HepG2 (cell line): ENCODE results near the gene ASTN1. TPM values are rescaled to one million over a fixed set of nuclear protein-coding genes. Genes with fewer than 3 reads are reported as not detected.

Experiments used
- ATAC-seq: fragments of 200-7000 bp; cut with Tn5 transposase; 3 replicates; pipeline ENCODE4 v1.9.1; 2020; ENCODE audit warnings: mild to moderate bottlenecking, moderate library complexity
- BruUV-seq: library from RNA; stranded (reverse); fragments of 400-500 nt; replicated peaks from 2 replicates; lab custom pipeline; 2021; lab: Mats Ljungman, UMichigan
- CTCF ChIA-PET: fragments of 300-600 bp; formaldehyde crosslinking; extraction: SDS; loops from one replicate; lab custom pipeline; 2021; ENCODE audit warnings: low total read pairs, inconsistent platforms, low intra/inter-chr PET ratio; lab: Yijun Ruan, JAX
- POLR2A ChIA-PET: fragments of 350-600 bp; sonication (Branson Sonifier 250); formaldehyde crosslinking; loops from one replicate; lab custom pipeline; 2020; ENCODE audit warnings: antibody characterized with exemption, inconsistent platforms; lab: Yijun Ruan, JAX
- DNase-seq: peaks from one replicate; pipeline ENCODE4 v3.0.0-alpha.2; 2015; ENCODE audit warnings: low spot score
- FAIRE-seq: peaks from 3 replicates; lab custom pipeline; 2011; peaks lifted over from hg19 to GRCh38; lab: Jason Lieb, UNC
- H2AFZ ChIP-seq: one replicate; pipeline ENCODE4 v1.6.1; 2011; ENCODE audit warnings: low read length, inconsistent platforms
- H3K27ac ChIP-seq: fragments of 300-600 bp; 3 replicates; pipeline ENCODE4 v1.8.0; 2011; ENCODE audit warnings: mixed run types, mild to moderate bottlenecking, mixed read lengths, low read length, inconsistent platforms; ENCODE audit not compliant: insufficient read depth; ENCODE audit errors: extremely low read length
- H3K27me3 ChIP-seq, 2 experiments: fragments of 200-600 bp in 1 of 2; 2 replicates in 1 of 2; 3 replicates in 1 of 2; pipeline versions ENCODE4 v1.6.0 to v1.8.0; 2011; ENCODE audit warnings: low read length in 2 of 2, mild to moderate bottlenecking in 2 of 2, moderate library complexity in 2 of 2, inconsistent platforms in 1 of 2; ENCODE audit not compliant: insufficient read depth in 2 of 2, control insufficient read depth in 1 of 2
- H3K36me3 ChIP-seq, 2 experiments: fragments of 200-600 bp in 1 of 2; replicated peaks in 1 of 2; 2 replicates in 1 of 2; 3 replicates in 1 of 2; pipeline versions ENCODE4 v1.5.1 to v1.8.0; 2011; ENCODE audit warnings: low read length in 2 of 2, inconsistent platforms in 1 of 2; ENCODE audit not compliant: insufficient read depth in 2 of 2, control insufficient read depth in 1 of 2
- H3K4me1 ChIP-seq: 2 replicates; pipeline ENCODE4 v1.5.1; 2012; ENCODE audit warnings: low read length, inconsistent platforms; ENCODE audit not compliant: insufficient read depth
- H3K4me2 ChIP-seq: 2 replicates; pipeline ENCODE4 v1.6.0; 2011; ENCODE audit warnings: low read depth, low read length, inconsistent platforms
- H3K4me3 ChIP-seq, 3 experiments: fragments of 200-600 bp in 1 of 3; sonication (generic), shearing (Covaris generic) in 1 of 3; replicated peaks in 1 of 3; 2 replicates each; pipeline ENCODE4 v1.5.1; 2011 to 2016; ENCODE audit warnings: low read length in 3 of 3, inconsistent platforms in 2 of 3, low read depth in 2 of 3, mild to moderate bottlenecking in 2 of 3, control low read depth in 1 of 3, mixed read lengths in 1 of 3; ENCODE audit not compliant: insufficient read depth in 1 of 3
- H3K79me2 ChIP-seq: one replicate; pipeline ENCODE4 v1.6.1; 2011; ENCODE audit warnings: low read length, inconsistent platforms; ENCODE audit not compliant: insufficient read depth
- H3K9ac ChIP-seq: 2 replicates; pipeline ENCODE4 v1.6.0; 2011; ENCODE audit warnings: mild to moderate bottlenecking, low read depth, low read length, inconsistent platforms; ENCODE audit not compliant: insufficient read depth
- H3K9me3 ChIP-seq: 2 replicates; pipeline ENCODE4 v1.5.1; 2012; ENCODE audit warnings: mild to moderate bottlenecking, low read length
- H4K20me1 ChIP-seq: 2 replicates; pipeline ENCODE4 v1.6.0; 2011; ENCODE audit warnings: inconsistent platforms, mild to moderate bottlenecking, low read length, moderate library complexity; ENCODE audit not compliant: insufficient read depth
- CENPT ChIP-seq: sonication (generic); formaldehyde crosslinking; IDR thresholded peaks from 2 replicates; pipeline ENCODE4 v1.8.0; 2022; ENCODE audit warnings: low read depth, mild to moderate bottlenecking, moderate library complexity, missing genetic modification reagents
- HNF4A ChIP-seq: sonication (generic); formaldehyde crosslinking; IDR thresholded peaks from 2 replicates; pipeline ENCODE4 v1.4.0; 2020; ENCODE audit warnings: missing genetic modification reagents
- MZF1 ChIP-seq: sonication (generic); formaldehyde crosslinking; IDR thresholded peaks from 2 replicates; pipeline ENCODE4 v1.8.1; 2023; ENCODE audit warnings: mild to moderate bottlenecking, missing genetic modification reagents, borderline replicate concordance
- U2AF1 ChIP-seq: fragments of 200-400 bp; formaldehyde crosslinking; optimal IDR thresholded peaks from 2 replicates; pipeline ENCODE3; 2017; ENCODE audit warnings: mild to moderate bottlenecking, low read depth, low read length
- ZEB1 ChIP-seq: IDR thresholded peaks from 2 replicates; pipeline ENCODE4 v1.6.1; 2012; ENCODE audit warnings: mild to moderate bottlenecking, low read depth, inconsistent platforms; ENCODE audit not compliant: insufficient replicate concordance
- ZNF646 ChIP-seq: sonication (generic); formaldehyde crosslinking; IDR thresholded peaks from 2 replicates; pipeline ENCODE4 v1.9.0; 2021; ENCODE audit warnings: mild to moderate bottlenecking, missing genetic modification reagents
- ZNF788 ChIP-seq: sonication (generic); formaldehyde crosslinking; IDR thresholded peaks from 2 replicates; pipeline ENCODE4 v1.5.0; 2020; ENCODE audit warnings: mild to moderate bottlenecking, missing genetic modification reagents, borderline replicate concordance
- WGBS: methylation state at CpG from one replicate; pipeline ENCODE4 v1.1.6; 2017; ENCODE audit warnings: low lambda C conversion rate; 5-methylcytosine and 5-hydroxymethylcytosine counted together
- in situ Hi-C: cut with HindIII; loops from 2 replicates; pipeline ENCODE4 v1.10.0; 2017; ENCODE audit warnings: low pct_unique_long_range_greater_than_20kb; ENCODE audit not compliant: extremely low pct_ligation_motif_present
- intact Hi-C: fragments of 100-400 bp; cut with micrococcal nuclease; formaldehyde crosslinking; loops from one replicate; pipeline ENCODE4 v1.10.0; 2022; ENCODE audit not compliant: unreplicated experiment
- polyA plus RNA-seq, 8 experiments: library from polyadenylated mRNA; depleted of rRNA in 3 of 8; stranded (reverse) in 7 of 8; unstranded in 1 of 8; fragments of >200 nt; fragmentation: Illumina TruSeq in 4 of 8; extraction: Trizol in 4 of 8; gene quantifications; 2 replicates each; pipeline versions ENCODE4 v1.2.1 to v1.2.3, GENCODE V29; 2011 to 2016; ENCODE audit warnings: low read depth in 4 of 8, missing spikeins in 1 of 8, mixed read lengths in 1 of 8; ENCODE audit not compliant: insufficient read depth in 1 of 8
- total RNA-seq, 5 experiments: library from RNA; depleted of rRNA; stranded (reverse); fragments of >200 nt; fragmentation: Illumina TruSeq; extraction: Trizol; gene quantifications; 2 replicates each; pipeline ENCODE4 v1.2.3, GENCODE V29; 2016; ENCODE audit warnings: low read depth in 1 of 5
- TF ChIP-seq, protein P1 (sequence below): sonication (generic); formaldehyde crosslinking; IDR thresholded peaks from 2 replicates; pipeline ENCODE4 v1.8.0; 2022; ENCODE audit warnings: mild to moderate bottlenecking, missing genetic modification reagents, moderate library complexity

ASTN1 gene
- total and polyA plus RNA-seq, 2 of the 13 experiments (the other 11 are each of a cell fraction or from before 2014, with no cell fraction given) = not detected

GRCh38 chr1:176869577-176869976, 294.9 kb downstream of the ASTN1 start:
- no TSS peak for BruUV-seq
- ChIA-PET CTCF (no interaction called here), POLR2A (no interaction called here)
- H3K9ac ChIP-seq = no peak overlapping the region
- in situ Hi-C loops = no loop called here
- no peak for ATAC-seq
- no peaks in the 10 kb centered on the region for H3K79me2 ChIP-seq
- H3K27ac ChIP-seq = no peak overlapping the region
- no peaks in the 10 kb centered on the region for H3K9me3 ChIP-seq
- H3K4me1 ChIP-seq = no peaks in the 10 kb centered on the region
- H3K4me2 ChIP-seq = no peak overlapping the region
- no peaks in the 10 kb centered on the region for H4K20me1 ChIP-seq
- WGBS = 0% methylated on average over 2 of the region's 4 CpGs
- H3K36me3 ChIP-seq = no peaks in the 10 kb centered on the region
- H3K27me3 ChIP-seq = no peaks in the 10 kb centered on the region
- intact Hi-C loops = no loop called here
- no peak overlapping the region for H3K4me3 ChIP-seq
- no peak for DNase-seq
- TF ChIP-seq ZNF788 (no peak), CENPT (CRISPR knock-in tag) (no peak), U2AF1 (no peak), ZNF646 (CRISPR knock-in tag) (no peak), ZEB1 (no peak), HNF4A (CRISPR knock-in tag) (no peak), MZF1 (CRISPR knock-in tag) (no peak)
- TF ChIP-seq, protein P1, sequence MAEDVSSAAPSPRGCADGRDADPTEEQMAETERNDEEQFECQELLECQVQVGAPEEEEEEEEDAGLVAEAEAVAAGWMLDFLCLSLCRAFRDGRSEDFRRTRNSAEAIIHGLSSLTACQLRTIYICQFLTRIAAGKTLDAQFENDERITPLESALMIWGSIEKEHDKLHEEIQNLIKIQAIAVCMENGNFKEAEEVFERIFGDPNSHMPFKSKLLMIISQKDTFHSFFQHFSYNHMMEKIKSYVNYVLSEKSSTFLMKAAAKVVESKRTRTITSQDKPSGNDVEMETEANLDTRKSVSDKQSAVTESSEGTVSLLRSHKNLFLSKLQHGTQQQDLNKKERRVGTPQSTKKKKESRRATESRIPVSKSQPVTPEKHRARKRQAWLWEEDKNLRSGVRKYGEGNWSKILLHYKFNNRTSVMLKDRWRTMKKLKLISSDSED = no peak
- H2AFZ ChIP-seq = no peak overlapping the region
- FAIRE-seq = no peak
